ENCODE measurements around the gene MAP3K1. TPM values are rescaled to one million over a fixed set of nuclear protein-coding genes. Genes with fewer than 3 reads are reported as not detected.

Gene MAP3K1
- total and polyA plus RNA-seq, 9 of the 15 experiments (the other 6 are each of a cell fraction or from before 2014, with no cell fraction given) = 3.9 to 13.9 (median 7.5) TPM

GRCh38 chr5:56812110-56812509 lies 3.2 kb upstream of the MAP3K1 start (continued):
- TF ChIP-seq CEBPB (tag; IDR thresholded peaks at IDR 0.05) (peak; percentile 35; the same call in 1 of the 2 replicates), PTBP1 (IDR thresholded peaks at IDR 0.05; ENCODE audit: low read depth, low read length) (no peak), ZNF507 (tag; conservative IDR thresholded peaks at IDR 0.05) (no peak), SMARCE1 (IDR thresholded peaks at IDR 0.05) (peak; percentile 73), CBFA2T3 (IDR thresholded peaks at IDR 0.05) (peak; percentile 67), FOXP1 (CRISPR knock-in tag; IDR thresholded peaks at IDR 0.05) (no peak), HDAC1 (IDR thresholded peaks at IDR 0.05) (no peak), C11orf30 (IDR thresholded peaks at IDR 0.05; ENCODE audit: low read depth) (peak; percentile 99), ARID3A (IDR thresholded peaks at IDR 0.05; ENCODE audit: borderline replicate concordance, low read depth, low read length) (peak; percentile 69; the same call in 1 of the 2 replicates), SIRT6 (IDR thresholded peaks at IDR 0.05; ENCODE audit: low read depth, low read length) (no peak), SMARCC2 (IDR thresholded peaks at IDR 0.05; ENCODE audit: low read depth) (no peak), CBFA2T2 (conservative IDR thresholded peaks at IDR 0.05) (peak; percentile 32), NCOR1 (IDR thresholded peaks at IDR 0.05) (no peak), ZNF444 (CRISPR knock-in tag; IDR thresholded peaks at IDR 0.05) (no peak), PRPF4 (IDR thresholded peaks at IDR 0.05; ENCODE audit: insufficient read depth, low read depth, low read length, poor library complexity, severe bottlenecking) (no peak), STAT5A (IDR thresholded peaks at IDR 0.05; ENCODE audit: borderline replicate concordance, low read length) (peak; percentile 46; the same call in 1 of the 2 replicates), SMARCB1 (IDR thresholded peaks at IDR 0.05; ENCODE audit: insufficient read length, low read depth) (no peak), HDGF (IDR thresholded peaks at IDR 0.05) (no peak), ZNF408 (CRISPR knock-in tag; IDR thresholded peaks at IDR 0.05; ENCODE audit: low read depth) (no peak), SOX6 (IDR thresholded peaks at IDR 0.05) (peak; percentile 48; the same call in 1 of the 2 replicates), CHD2 (IDR thresholded peaks at IDR 0.05; ENCODE audit: low read depth, low read length) (no peak), NEUROD1 (IDR thresholded peaks at IDR 0.05; ENCODE audit: borderline replicate concordance, low read depth, low read length, partially characterized antibody) (no peak), BACH1 (tag; IDR thresholded peaks at IDR 0.05) (peak; percentile 95), ARHGAP35 (IDR thresholded peaks at IDR 0.05; ENCODE audit: partially characterized antibody) (no peak), BRD9 (IDR thresholded peaks at IDR 0.05; ENCODE audit: low read depth, partially characterized antibody) (no peak), EP400 (IDR thresholded peaks at IDR 0.05) (no peak)
- TF ChIP-seq, protein P1, sequence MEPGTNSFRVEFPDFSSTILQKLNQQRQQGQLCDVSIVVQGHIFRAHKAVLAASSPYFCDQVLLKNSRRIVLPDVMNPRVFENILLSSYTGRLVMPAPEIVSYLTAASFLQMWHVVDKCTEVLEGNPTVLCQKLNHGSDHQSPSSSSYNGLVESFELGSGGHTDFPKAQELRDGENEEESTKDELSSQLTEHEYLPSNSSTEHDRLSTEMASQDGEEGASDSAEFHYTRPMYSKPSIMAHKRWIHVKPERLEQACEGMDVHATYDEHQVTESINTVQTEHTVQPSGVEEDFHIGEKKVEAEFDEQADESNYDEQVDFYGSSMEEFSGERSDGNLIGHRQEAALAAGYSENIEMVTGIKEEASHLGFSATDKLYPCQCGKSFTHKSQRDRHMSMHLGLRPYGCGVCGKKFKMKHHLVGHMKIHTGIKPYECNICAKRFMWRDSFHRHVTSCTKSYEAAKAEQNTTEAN (CRISPR knock-in tag; IDR thresholded peaks at IDR 0.05) = no peak
- TF ChIP-seq, protein P2, sequence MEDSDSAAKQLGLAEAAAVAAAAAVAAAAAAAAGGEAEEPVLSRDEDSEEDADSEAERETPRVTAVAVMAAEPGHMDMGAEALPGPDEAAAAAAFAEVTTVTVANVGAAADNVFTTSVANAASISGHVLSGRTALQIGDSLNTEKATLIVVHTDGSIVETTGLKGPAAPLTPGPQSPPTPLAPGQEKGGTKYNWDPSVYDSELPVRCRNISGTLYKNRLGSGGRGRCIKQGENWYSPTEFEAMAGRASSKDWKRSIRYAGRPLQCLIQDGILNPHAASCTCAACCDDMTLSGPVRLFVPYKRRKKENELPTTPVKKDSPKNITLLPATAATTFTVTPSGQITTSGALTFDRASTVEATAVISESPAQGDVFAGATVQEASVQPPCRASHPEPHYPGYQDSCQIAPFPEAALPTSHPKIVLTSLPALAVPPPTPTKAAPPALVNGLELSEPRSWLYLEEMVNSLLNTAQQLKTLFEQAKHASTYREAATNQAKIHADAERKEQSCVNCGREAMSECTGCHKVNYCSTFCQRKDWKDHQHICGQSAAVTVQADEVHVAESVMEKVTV (CRISPR knock-in tag; IDR thresholded peaks at IDR 0.05) = no peak
- TF ChIP-seq, protein P3, sequence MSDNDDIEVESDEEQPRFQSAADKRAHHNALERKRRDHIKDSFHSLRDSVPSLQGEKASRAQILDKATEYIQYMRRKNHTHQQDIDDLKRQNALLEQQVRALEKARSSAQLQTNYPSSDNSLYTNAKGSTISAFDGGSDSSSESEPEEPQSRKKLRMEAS (CRISPR knock-in tag; IDR thresholded peaks at IDR 0.05) = no peak
